HT-29 (cell line): ENCODE data around the gene GRAMD4. TPM values are rescaled to one million over a fixed set of nuclear protein-coding genes. Genes with fewer than 3 reads are reported as not detected.
"Not testable (repeated sequence)": the region's sequence is repeated elsewhere in the genome, so short reads cannot be mapped to it uniquely, and the experiment has no call there.

Experiments used
- DNase-seq: peaks from one replicate; pipeline ENCODE4 v3.0.0-alpha.2; 2015; ENCODE audit warnings: low spot score
- total RNA-seq: library from RNA; depleted of rRNA; stranded (reverse); fragments of >200 nt; shearing (Covaris generic); gene quantifications from 2 replicates; pipeline ENCODE4 v1.2.3, GENCODE V29; 2014

The GRAMD4 gene
- total RNA-seq, 1 experiment from 2014 or later, result 22.5 TPM

DNA sequence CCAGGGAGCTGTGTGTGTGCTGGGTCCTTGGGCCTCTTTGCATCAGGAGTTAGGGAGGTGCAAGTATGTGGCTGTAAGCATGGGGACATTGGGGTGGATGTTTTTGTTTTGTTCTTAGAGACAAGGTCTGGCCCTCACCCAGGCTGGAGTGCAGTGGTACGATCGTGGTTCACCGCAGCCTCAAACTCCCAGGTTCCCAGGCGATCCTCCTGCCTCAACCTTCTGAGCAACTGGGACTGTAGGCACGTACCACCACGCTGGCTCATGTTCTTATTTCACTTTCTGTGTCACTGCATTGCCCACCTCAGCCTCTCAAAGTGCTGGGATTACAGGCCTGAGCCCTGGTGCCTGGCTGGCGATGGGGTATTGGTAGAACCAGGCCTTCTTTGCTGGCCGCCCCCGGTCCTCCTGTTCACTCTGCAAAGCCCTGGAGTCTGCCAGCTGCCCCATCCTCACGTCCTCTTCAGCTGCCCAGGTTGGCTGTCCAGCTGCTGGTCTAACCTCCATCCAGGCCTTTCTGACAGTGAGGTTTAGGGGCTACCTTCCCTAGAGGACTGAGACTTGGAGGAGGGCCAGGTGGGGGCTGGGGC is 851 bp upstream of the GRAMD4 start:
- no peak for DNase-seq

DNA sequence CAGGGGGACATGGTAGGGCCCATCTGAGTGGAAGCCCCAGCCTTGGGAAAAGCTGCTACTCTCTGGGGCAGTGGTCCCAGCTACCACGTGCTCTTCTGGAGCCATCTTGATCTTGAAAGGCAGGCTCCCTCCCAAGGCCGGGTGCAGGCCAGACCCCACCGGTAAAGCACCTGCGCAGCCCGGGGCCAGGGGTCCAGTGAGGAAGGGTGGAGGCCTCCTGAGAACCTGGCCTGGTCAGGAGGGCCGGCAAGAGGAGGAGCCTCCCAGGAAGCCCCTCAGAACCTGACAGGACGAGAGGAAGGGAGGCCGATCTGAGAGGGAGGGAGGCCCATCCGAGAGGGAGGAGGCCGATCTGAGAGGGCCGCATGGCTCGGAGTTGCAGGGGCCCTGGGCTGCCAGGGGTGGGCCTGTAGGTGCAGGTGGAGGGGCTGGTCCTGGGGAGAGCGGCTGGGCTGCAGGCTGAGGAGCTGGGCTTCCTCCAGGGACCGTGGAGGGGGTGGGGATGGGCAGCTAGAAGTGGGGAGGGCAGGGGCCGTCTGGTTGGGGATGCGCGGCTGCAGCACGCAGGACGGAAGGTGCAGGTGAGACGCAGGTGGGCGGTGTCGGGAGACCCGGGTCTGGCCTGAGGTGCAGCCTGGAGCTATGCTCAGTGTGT is 529 bp downstream of the GRAMD4 start:
- DNase-seq, result no peak

DNA sequence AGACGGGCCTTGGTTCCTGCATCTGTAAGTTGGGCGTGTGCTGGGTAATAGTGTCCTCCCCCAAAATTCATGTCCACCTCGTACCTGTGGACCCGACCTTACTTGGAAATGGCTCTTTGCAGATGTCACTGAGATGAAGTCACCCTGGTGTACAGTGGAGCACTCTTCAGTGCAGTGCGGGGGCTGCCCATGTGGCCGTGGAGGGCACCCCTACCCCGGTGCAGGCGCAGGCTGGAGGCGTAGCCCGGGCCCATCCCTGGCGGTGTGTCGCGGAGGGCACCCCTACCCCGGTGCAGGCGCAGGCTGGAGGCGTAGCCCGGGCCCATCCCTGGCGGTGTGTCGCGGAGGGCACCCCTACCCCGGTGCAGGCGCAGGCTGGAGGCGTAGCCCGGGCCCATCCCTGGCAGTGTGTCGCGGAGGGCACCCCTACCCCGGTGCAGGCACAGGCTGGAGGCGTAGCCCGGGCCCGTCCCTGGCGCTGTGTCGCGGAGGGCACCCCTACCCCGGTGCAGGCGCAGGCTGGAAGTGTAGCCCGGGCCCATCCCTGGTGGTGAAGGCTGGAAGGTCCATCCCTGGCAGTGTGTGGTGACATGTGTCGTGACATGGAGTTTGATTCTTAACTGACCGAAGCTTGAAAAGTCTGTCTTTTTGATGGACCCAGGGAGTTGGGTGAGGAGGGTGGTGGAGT is 1.2 kb downstream of the GRAMD4 start:
- not testable (repeated sequence) for DNase-seq

DNA sequence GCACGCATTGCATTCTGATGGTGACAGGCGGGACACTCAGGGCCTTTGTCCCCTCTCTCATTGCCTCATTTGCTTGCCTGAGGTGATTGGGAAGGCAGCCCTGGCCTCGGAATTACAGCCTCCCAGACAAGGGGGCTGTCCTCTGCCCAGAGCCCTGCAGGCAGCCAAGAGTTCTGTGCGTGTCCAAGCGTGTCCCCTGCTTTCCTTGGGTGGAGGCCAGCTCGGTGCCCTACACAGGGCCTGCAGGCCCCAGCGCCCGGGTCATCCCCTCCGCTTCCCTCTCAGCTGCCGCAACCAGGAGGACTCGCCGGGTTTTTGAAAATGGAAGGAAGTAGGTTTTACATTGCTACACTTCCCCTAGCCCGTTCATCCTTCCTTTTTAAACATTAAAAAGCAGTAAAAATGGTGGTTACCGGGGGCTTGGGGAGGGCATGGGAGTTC is 1.9 kb downstream of the GRAMD4 start:
- DNase-seq, result no peak

DNA sequence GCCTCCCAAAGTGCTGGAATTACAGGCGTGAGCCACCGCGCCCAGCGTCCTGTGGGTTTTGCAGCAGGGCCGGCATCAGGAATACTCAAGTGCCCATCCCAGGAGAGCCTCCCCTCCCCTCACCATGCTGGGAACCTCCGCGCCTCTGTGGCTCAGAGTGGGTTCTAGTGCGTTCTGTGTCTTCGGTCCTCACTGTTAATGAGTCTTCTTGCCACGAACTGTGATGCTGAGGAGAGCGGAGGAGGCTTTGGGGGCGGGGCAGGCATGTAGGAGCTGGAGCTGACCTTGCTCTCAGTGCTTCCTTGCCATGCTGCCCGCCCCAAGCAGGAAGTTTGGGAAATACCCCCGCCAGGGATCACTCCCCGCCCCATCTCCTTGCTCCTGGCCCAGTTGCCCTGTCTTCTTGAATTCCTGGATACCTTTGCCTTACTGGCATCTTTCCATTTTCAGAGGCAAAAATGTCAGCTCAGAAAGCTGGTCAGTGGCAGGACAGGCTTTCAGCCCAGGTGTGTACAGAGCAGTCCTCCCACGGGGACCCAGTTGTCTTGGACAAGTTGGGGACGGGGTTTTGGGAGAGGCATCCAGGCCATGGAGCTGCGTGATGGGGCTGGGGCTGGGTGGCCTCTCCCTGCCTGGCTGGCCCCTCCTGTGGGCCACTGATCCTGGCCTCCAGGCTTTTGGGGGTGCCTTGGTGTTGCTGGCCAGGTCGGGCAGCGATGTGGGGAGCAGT is 5.1 kb downstream of the GRAMD4 start:
- no peak for DNase-seq

DNA sequence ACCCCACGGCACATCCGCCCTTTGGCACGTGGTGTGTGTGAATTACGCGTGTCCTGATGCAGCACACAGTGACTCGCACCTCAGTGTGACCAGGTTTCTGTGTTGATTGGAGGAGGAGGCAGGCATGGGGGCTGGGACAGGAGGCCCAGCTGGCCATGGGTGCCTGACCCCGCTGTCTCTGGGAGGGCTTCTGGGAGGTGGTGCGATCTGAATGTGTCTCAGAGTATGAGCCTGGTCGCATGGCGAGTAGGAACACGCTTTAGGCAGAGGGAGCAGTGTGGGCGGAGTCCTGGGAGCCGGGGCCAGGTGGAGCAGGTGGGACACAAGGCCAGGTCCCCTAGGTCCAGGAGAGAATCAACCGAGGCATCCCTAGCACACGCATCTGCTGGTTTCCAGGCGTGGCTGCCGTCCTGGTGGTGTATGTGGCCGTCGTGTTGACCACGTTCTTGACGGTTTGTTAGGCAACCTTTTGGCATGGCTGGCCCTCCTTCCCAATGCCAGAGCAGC is 5.7 kb downstream of the GRAMD4 start:
- no peak for DNase-seq

DNA sequence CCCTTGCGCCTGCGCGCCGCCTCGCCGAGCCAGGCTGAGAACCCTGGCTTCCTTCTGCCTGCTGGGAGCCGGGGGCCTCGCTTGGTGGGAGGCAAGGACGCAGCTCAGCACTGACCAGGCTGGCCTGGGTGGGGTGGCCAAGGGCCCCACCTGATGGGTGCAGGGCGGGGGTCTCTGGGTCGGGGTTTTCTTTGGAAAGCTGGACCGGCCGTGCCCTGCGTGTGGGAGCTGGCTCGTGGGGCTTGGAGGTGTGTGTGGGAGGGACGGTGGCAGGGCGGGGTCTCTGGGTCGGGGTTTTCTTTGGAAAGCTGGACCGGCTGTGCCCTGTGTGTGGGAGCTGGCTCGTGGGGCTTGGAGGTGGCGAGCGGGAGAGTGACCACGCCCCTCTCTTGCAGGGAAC is 6.2 kb downstream of the GRAMD4 start:
- DNase-seq, result no peak

DNA sequence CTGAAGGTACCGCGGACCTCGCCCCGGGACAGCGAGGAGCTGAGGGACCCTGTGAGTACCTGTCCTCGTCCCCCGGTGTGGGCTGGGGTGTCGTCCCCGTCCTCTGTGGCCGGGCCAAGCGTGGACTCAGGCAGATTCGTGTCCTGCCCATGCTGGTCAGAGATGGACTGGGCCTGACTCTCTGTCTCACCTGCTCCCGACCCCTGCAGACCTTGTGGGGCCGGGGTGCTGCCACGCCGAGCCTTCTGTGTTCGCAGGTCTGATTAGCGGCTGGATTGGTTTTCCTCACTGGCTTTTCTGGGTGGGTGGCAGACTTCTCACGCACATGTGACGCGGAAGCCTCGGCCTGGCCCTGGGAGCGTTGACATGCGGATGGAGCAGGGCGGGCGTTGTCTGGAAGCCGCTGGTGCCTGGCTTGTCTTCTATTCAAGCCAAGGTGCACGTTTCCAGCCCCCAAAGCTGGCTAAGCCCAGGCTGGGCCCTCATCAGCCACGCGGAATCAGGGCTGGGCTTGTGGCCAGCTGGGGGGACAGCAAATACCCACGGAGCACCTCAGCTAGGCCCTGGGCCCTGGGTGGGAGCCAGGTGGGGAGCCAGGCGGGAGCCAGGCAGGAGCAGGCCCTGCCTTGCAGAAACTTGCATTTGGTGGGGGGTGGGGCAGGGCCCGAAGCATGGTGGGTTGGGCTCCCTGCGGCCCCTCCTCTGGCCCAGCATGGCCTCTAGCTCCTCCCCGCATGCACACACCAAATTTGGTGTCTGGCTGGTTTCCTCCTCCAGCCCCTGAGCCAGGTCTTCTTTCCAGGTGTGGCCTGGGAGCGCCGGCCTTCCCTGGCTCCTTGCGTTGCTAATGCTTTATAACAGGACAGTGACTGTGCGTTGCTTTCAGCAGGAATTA is 7.0 kb downstream of the GRAMD4 start:
- no peak for DNase-seq

DNA sequence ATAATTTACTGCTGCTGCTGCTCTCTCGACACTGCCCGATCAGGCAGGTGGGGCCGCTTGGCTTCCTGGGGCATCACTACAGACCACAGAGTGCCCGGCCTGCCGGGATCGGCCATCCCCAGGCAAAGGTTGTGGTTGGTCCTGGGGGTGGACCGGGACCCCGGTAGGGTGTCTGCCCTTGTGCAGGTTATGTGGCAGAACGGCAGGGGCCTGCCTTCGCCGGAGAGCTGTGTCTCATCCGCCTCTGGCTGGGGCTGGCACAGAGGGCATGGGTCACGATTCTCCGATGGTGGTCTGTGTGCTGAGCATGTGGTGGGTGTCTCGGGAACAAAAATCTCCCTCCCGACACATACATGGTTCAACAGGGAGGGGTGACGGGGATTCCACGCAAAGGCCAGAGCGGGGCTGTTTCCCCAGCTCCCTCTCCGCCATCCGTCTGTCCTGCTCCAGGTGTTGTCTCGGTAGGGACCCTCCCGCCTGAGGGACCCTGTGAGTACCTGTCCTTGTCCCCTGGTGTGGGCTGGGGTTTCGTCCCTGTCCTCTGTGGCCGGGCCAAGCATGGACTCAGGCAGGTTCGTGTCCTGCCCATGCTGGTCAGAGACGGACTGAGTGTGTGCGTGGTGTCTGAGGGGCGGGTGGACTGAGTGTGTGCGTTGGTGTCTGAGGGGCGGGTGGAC is 7.8 kb downstream of the GRAMD4 start:
- DNase-seq, result no peak

DNA sequence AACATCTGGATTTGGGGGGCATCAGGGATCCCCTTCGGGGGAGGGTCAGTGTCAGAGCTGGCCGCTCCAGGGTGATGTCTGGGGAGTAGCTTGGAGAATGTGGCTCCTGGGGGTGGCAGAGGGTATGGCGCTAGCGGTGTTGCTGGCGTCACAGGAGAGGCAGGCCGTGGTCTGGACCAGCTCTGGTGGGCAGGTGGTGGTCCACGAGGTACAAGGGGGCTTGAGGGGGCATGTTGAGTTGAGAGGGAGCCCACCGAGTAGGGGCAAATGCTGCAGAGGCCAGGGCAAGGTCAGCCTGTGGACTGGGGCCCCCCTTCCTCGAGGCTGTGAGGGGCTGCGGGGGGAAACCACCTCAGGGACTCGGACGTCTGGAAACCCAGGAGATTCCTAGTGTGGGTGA is 8.6 kb downstream of the GRAMD4 start:
- DNase-seq, result no peak

DNA sequence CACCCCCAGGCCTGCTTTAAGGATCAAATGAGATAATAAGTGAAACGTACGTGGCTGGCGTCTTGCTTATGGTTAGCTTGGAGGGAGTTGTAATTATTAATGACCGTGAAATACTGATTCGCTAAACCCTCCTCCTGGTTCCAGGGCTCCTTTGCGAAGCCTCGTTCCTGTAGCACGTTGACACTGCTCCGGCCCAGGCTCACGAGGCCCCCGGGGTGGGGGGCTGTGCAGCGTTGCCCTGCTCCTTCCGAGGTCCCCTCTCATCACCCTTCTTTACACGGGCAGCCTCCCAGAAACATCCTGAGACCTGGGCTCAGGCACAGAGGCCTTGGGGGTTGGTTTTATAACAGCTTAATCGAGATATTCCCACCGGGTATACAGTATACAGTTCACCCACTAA is 9.1 kb downstream of the GRAMD4 start:
- no peak for DNase-seq

DNA sequence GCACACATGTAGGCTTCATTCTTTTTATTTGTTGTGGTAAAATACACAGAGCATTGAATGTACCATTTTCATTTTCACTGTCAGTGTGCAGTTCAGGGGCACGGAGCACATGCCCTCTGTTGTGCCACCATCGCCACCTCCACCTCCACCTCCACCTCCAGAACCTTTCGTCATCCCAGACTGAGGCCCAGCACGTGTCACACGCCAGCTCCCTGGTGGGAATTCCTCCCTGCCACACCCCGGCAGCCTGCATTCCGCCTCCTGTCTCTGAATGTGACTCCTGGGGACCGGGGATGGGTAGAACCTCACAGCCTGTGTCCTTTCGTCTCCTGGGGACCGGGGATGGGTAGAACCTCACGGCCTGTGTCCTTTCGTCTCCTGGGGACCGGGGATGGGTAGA is 10.9 kb downstream of the GRAMD4 start:
- no peak for DNase-seq

DNA sequence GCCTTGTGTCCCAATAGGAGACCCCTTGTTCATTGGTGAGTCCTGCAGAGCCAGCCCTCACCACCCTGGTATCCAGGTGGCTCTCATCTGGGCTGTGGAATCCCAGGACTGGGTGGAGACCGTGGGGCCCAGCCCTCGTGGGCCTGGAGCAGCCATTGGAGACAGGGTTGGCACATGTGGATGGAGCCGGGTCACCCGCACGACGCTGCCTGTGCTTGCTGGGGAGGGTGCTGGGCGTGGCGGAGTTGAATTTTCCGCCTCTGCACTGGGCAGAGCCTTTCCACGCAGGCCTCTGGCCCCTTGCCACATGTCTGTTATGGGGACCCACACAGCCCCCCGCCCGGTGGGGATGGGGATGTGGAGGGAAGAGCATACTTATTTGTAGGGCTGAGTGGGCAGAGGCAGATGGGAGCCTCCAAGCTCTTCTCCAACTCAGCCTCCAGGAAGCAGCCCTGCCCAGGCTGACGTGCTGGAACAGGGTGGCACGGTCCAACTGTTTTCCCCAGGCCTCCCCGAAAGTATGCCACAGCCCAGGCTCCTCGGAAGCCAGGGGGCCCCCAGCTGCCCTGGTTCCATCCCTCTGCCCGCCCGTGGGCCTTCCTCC is 12.6 kb downstream of the GRAMD4 start:
- no peak for DNase-seq

DNA sequence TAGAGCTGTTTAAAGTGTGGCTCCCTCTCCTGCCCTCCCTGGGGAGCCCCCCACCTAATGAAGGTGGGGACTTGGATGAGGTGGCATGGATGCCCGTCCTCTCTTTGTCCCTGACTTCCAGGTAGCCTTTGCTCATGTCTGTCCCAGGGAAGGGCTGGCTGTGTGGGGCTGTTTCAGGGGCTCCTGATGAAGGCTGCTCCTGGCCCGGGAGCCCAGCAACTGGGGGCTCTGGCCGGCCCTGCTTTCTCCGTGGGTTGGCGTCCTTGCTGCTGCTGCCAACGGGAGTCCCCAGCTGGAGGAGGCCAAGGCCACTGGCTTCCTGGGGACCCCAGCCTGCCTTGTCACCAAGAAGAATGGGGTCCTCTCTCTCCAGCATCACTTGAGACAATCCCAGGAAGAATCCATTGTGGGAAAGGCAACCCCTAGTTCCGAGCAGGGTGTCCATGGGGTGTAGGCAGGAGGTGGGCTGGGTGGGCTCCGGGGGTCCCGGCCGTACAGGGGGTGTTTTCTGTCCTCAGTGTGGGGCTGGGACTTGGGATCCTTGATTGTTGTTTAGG is 13.2 kb downstream of the GRAMD4 start:
- no peak for DNase-seq

DNA sequence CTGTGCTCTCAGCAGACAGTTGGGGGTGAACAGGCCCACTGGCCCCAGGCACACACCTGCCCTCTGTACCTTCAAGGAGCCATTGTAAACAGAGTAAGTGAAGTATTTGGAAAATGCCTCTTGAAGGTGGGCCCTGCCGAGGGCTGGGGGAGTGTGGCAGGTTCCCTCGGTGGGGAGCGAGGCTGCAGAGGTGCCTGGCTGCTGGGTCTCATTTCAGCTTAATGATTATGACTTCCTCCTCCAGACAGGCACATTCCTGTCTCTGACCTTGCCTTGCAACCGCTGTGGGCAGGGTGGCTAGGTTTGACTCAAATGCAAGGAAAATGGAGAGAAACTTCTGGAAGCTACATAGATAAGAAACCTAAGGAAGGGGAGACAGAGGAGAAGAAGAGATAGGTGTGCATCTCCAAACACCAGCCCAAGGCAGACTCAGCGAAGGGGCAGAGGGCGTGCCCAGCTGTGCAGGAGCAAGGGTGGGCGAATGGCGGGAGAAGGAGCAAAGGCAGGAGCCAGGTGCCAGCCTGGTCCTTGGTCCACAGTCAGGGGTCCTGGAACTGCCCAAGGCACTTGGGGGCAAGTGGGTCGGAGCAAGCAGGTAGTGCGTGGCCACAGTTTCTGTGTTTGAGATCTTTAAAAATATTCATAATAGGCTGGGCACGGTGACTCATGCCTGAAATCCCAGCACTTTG is 14.0 kb downstream of the GRAMD4 start:
- no peak for DNase-seq

DNA sequence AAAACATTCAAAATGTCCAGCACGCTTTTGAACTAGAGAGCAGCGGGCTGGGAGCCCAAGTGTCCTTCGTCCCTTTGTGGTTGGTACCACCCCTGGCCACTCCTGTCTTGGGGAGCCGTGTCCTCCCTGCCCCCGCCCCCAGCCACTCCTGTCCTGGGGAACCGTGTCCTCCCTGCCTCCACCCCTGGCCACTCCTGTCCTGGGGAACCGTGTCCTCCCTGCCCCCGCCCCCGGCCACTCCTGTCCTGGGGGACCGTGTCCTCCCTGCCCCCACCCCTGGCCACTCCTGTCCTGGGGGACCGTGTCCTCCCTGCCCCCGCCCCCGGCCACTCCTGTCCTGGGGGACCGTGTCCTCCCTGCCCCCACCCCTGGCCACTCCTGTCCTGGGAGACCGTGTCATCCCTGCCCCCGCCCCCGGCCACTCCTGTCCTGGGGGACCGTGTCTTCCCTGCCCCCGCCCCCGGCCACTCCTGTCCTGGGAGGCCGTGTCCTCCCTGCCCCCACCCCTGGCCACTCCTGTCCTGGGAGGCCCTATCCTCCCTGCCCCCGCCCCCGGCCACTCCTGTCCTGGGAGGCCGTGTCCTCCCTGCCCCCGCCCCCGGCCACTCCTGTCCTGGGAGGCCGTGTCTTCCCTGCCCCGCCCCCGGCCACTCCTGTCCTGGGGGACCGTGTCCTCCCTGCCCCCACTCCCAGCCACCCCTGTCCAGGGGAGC is 14.9 kb downstream of the GRAMD4 start:
- DNase-seq, result not testable (repeated sequence)

DNA sequence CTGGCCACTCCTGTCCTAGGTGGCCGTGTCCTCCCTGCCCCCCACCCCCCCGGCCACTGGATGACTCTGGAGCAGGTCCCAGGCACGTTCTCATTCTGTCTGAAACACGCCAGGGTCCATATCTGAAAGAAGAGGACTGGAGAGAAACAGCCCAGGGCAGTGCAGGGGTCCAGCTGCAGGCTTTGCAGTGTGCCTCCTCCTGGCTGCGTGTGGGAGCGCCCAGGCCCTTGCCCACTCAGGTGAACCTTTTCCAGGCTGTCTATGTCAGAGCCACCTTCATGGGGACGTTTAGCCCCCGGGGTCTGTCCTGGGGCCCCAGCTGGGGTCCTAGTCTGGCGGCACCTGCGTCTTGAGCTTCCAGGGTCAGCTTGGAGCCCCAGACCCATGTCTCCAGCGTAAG is 15.6 kb downstream of the GRAMD4 start:
- no peak for DNase-seq

DNA sequence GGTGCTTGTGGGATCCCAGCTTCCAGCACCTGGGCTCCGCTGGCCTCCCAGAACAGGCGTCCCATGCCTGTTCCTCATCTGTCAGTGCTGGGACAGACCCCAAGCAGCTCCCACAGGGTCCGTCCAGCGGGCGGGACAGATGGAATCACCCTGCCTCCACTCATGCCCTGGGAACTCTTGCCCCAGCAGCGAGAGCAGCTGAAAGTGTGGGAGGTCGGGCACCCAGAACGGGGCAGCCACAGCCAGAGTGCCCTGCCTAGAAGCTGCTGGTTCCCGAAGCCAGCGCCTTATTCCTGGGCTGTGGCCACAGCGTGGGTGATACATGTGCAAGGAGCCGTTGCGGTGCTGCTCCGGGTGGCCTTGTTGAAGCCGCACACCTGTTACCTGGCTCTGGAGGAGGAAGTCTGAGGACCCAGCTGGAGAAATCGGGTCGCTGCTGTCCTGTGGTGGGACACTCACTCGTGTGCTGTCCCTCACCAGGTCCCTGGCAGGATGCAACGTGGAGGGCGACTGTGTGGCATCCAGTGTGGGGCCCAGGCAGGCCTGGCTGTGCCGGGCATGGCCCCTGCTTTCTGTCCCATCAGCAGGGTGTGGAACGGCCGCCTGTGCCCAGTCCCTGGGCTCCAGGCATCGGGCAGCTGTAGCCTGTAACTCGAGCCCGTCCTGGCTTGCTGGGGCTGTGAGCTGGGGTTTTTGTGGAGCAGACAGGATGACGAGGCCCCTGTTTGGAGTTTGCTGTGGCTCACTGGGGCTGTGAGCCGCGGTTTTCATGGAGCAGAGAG is 16.2 kb downstream of the GRAMD4 start:
- DNase-seq, result no peak
